Measurements from ENCODE around the gene BEX5.
"Not testable (repeated sequence)": the region's sequence is repeated elsewhere in the genome, so short reads cannot be mapped to it uniquely, and the experiment has no call there.

Gene BEX5

DNA sequence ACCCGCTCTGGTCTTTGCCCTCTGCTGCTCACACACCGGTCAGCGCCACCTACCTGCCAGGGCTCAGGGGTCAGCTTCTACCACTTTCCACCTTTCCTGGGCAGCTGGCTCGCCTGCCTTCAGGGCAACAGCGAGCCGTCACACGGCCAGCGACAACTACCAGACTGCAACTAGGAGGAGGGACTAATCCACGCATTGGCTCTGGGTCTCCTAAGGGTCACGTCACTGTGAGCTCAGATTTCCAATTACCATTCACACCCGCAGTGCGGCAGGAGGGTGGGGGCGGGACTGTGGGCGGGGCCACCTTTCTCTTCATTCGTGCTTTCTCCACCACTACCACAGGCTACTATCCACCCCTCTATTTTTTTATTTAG lies at the start of gene BEX5:
BEX5 (minus strand) TSS at position 172 of the 374 bp plus-strand sequence. CDS start 1,712 bp downstream, outside the sequence.
- DNase-seq = peak; percentile 78 to 90

- DNase-seq = no peak
Observed at GRCh38 chrX:102185967-102186720, 30.4 kb upstream of the BEX5 start.

GRCh38 chrX:102154900-102155805 lies 624 bp downstream of the BEX5 start:
- peak; percentile 2 to 50 for DNase-seq

DNA sequence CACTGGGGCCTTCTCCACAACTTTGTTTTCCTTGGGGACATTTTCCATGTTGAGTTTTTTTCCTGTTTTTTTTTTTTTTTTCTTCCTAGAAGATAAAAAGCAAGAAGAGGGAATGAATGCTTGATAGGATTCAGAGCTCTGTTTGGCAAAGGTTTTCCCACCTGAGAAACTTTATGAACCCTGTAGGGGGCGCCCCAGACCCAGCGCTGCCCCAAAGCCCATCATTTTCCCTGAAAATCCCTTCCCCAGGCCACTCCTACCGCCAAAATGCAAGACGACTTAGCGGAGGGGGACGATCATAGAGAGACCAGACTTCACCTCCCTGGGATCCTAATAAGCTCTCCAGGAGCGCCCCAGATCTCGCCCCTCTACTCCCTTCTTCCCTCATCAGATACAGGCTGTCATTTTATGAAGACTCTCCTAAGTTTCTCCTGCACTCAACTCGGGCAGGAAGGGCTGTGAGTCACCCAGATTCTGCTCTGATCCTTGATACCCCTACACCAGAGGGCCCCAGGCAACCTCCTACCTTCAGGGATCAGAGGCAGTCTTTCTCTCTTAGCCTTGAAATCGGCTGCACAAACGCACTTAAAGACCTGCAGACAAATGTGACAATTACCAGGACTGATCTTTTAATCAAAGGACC lies 1.4 kb downstream of the BEX5 start:
- DNase-seq = peak; percentile 18 to 69

GRCh38 chrX:102142274-102142673 lies 13.5 kb downstream of the BEX5 start, which contains the start of gene TCEAL6:
Gene TCEAL6 (minus strand): TSS chrX:102142481.
- not testable (repeated sequence) for DNase-seq

DNA sequence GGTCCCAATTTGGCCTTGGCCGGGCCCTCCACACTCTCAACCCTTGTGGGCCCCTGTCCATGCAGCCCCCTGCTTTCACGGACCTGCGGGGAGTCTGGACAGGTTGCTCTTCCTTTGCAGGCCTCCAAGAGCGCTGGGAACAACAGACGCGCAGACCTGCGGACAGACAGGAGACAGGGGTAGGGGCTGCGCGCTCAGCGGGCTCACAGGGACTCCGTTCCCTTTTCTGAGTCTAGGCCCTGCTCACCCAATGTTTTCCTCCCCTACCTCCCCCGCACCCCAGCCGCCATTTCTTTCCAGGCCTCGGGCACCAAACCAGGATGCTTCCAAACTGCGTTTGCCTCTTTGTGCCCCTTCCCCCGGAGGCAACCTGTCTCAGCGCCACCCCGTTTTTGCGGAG lies 14.1 kb downstream of the BEX5 start:
- not testable (repeated sequence) for DNase-seq

- not testable (repeated sequence) for DNase-seq
Observed at GRCh38 chrX:102140876-102141275, 14.9 kb downstream of the BEX5 start.

- no peak for DNase-seq
Observed at GRCh38 chrX:102138064-102138463, 17.7 kb downstream of the BEX5 start.

DNA sequence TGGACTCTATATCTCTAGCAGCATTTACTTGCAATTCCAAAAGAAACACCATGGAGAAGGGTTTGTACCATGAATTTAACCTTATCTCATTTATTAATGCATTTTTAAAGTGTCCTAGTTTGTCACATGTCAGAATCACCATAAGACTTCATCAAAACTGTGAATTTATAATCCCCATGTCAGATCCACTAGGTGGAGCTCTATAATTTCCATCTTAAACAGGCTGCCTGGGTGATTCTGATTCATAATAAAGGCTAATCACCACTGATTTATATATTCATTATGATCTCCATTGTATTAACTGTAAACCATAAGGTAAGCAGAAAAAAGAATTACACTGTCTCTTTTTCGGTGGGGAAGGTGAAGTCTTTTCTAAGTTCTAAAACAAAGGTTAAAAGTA lies 26.3 kb downstream of the BEX5 start:
- DNase-seq = peak; percentile 22 to 51

DNA sequence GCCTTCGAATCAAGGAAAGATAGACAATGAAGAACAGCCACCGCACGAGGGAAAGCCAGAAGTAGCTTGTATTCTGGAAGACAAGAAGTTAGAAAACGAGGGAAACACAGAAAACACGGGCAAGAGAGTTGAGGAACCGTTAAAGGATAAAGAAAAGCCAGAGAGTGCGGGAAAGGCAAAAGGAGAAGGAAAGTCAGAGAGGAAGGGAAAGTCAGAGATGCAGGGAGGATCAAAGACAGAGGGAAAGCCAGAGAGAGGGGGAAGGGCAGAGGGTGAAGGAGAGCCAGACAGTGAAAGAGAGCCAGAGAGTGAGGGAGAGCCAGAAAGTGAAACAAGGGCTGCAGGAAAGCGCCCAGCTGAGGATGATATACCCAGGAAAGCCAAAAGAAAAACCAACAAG lies 28.9 kb downstream of the BEX5 start:
- no peak for DNase-seq

GRCh38 chrX:102126080-102126818 lies 29.5 kb downstream of the BEX5 start:
- DNase-seq = not testable (repeated sequence)

GRCh38 chrX:102125436-102125835 lies 30.3 kb downstream of the BEX5 start, which contains the start of gene TCEAL2:
Gene TCEAL2 (plus strand): TSS chrX:102125679. CDS start chrX:102126831, 1,152 bp downstream.
- peak in 1 of 2 experiments; percentile 53 for DNase-seq

- DNase-seq = not testable (repeated sequence)
Observed at GRCh38 chrX:102125014-102125413, 30.8 kb downstream of the BEX5 start.

GRCh38 chrX:102115748-102116147 lies 40.0 kb downstream of the BEX5 start:
- no peak for DNase-seq

GRCh38 chrX:102113367-102113766 lies 42.4 kb downstream of the BEX5 start:
- DNase-seq = no peak

Measured in NCI-H524 (cell line).